GM12875 (cell line): ENCODE data around the gene TSPYL2.

Experiments
- H3K4me3 ChIP-seq: one replicate; pipeline ENCODE4 v1.5.1; 2011; ENCODE audit warnings: low read depth, low read length, control low read depth
- CTCF ChIP-seq: IDR thresholded peaks from 2 replicates; pipeline ENCODE4 v1.5.1; 2011; ENCODE audit warnings: low read depth, mild to moderate bottlenecking, control low read depth, inconsistent platforms, low read length, moderate library complexity, borderline replicate concordance; ENCODE audit not compliant: insufficient read depth

Gene TSPYL2

GRCh38 chrX:53049127-53049517 lies 33.0 kb upstream of the TSPYL2 start:
- no peak for TF ChIP-seq CTCF
- H3K4me3 ChIP-seq, result no peak overlapping the region

GRCh38 chrX:53050841-53051240 lies 31.3 kb upstream of the TSPYL2 start:
- no peak overlapping the region for H3K4me3 ChIP-seq
- TF ChIP-seq CTCF, result no peak

- no peak overlapping the region for H3K4me3 ChIP-seq
- no peak for TF ChIP-seq CTCF
These were observed 26.8 kb upstream of the TSPYL2 start for GRCh38 chrX:53055244-53055849.

GRCh38 chrX:53056292-53056691 lies 25.9 kb upstream of the TSPYL2 start:
- H3K4me3 ChIP-seq, result no peak overlapping the region
- TF ChIP-seq CTCF, result no peak

DNA sequence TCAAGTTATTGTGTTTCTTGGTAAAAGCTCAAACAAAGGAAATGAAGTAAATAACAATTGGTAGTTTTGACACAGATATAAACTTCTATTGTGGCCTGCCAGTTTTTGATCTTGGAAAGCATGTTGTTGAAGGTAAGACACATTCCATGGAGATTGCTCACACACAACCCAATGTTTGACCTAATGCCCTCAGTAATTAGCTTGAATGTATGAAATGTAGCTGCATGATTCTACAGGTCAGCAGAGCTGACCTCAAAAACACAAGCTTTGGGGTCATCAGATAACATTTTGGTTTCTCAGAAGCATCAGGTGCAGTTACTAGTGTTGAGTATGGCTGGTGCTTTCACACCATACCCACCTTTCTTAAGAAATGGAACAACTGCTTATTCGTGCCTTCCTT lies 17.1 kb upstream of the TSPYL2 start:
- no peak overlapping the region for H3K4me3 ChIP-seq
- no peak for TF ChIP-seq CTCF

GRCh38 chrX:53071064-53071463 lies 11.1 kb upstream of the TSPYL2 start:
- TF ChIP-seq CTCF, result no peak
- no peak overlapping the region for H3K4me3 ChIP-seq

- peak; percentile 67; the same call in 1 of the 2 replicates for TF ChIP-seq CTCF
- peak overlapping the region; percentile 54 for H3K4me3 ChIP-seq
These were observed 10.4 kb upstream of the TSPYL2 start for GRCh38 chrX:53071604-53072417.
